ENCODE data around the gene GOSR2.

DNA sequence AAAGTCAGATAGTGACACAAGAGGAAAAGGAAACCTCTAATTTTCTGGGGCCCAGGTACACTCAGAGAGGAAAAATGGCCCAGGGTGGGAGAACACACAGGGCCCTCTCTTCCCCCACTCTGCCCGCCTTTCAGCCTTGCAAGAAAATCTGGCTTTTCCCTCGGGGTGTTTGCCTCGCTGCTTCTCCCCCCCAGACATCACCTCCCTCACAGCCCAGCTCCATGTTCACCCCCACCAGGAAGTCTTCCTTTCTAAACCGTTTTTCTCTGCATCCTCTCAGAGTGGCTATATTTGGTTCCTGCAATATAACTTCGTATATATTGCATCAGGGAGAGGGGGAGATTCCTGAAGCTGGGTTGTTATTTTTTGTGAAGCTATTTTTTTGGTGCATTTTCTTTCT, 28.7 kb downstream of the GOSR2 start:
- TF ChIP-seq, protein P1, sequence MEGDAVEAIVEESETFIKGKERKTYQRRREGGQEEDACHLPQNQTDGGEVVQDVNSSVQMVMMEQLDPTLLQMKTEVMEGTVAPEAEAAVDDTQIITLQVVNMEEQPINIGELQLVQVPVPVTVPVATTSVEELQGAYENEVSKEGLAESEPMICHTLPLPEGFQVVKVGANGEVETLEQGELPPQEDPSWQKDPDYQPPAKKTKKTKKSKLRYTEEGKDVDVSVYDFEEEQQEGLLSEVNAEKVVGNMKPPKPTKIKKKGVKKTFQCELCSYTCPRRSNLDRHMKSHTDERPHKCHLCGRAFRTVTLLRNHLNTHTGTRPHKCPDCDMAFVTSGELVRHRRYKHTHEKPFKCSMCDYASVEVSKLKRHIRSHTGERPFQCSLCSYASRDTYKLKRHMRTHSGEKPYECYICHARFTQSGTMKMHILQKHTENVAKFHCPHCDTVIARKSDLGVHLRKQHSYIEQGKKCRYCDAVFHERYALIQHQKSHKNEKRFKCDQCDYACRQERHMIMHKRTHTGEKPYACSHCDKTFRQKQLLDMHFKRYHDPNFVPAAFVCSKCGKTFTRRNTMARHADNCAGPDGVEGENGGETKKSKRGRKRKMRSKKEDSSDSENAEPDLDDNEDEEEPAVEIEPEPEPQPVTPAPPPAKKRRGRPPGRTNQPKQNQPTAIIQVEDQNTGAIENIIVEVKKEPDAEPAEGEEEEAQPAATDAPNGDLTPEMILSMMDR (conservative IDR thresholded peaks at IDR 0.05 in 1 of 2, IDR thresholded peaks at IDR 0.05 in 1 of 2; ENCODE audit: extremely low read depth in 1 of 2, insufficient read depth in 1 of 2, low read depth in 1 of 2, low read length in 2 of 2) = no peak
- TF ChIP-seq EZH2 (IDR thresholded peaks at IDR 0.05; ENCODE audit: borderline replicate concordance, low read length) = no peak

All from mammary epithelial cell (primary cell).